ENCODE results near the gene OR10C1.

Gene OR10C1

DNA sequence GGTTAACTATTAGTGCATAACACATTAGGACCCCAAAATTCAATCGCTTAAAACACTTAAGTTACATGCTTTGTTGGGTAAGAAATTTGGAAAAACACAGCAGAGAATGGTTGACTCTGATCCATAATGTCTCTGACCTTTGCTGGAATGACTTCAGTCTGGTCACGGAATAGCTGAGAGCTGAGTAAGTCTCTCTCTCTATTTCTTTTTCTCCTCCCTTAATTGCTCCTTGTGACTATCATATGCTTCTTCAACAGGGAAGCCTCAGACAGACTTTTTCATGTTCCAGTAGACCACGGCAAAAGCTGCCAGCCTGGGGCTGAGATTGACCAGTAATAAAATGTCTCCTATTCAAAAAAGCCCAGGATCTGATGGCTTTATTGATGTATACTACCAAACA lies 19.6 kb upstream of the OR10C1 start:
- no peaks in the 10 kb centered on the region for H3K9me3 ChIP-seq (ENCODE audit: control insufficient read depth, insufficient read depth, low read depth, low read length)
- H3K4me1 ChIP-seq (ENCODE audit: control insufficient read depth, insufficient read depth, low read length): no peaks in the 10 kb centered on the region
- no peak overlapping the region for H3K4me3 ChIP-seq (ENCODE audit: low read depth, low read length)
- TF ChIP-seq ZNF701 (tag by site-specific recombination; IDR thresholded peaks at IDR 0.05): no peak
- no peak for TF ChIP-seq ZNF596 (tag by site-specific recombination; IDR thresholded peaks at IDR 0.05)
- no peak for TF ChIP-seq ZNF830 (tag by site-specific recombination; IDR thresholded peaks at IDR 0.05; ENCODE audit: low read depth)
- POLR2A ChIA-PET: no interaction called here
- no peaks in the 10 kb centered on the region for H3K36me3 ChIP-seq (ENCODE audit: control insufficient read depth in 2 of 2, insufficient read depth in 1 of 2, low read length in 2 of 2)
- CTCF ChIA-PET: interaction anchor here (0.7 to 1.9 kb wide), 3 partner anchors 51 to 173 kb away, joined by 3 to 9 read pairs (median 4); no protein-coding TSS in a partner anchor
- H3K27ac ChIP-seq (ENCODE audit: extremely low read depth, low read depth, low read length): no peak overlapping the region

DNA sequence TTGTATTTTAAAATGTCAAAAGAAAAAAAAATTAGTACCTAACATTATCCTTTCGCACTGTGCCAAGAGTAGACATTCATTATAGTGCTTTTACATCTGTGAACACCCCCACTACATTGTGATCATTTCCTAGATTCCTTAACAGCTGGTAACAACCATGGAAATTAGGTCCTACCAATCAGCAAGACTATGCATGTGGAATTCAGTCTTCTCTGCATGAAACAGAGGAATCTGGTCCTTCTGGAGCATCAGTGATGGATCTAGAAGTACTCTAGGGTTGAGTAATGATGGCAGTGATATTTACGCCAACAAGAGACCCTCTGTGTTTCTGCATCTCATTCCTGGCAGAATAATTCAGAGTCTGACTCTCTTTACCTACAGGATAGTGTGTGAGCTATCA lies 14.9 kb upstream of the OR10C1 start:
- TF ChIP-seq ZNF366 (tag by site-specific recombination; conservative IDR thresholded peaks at IDR 0.05) (no peak), ZBTB21 (tag by site-specific recombination; IDR thresholded peaks at IDR 0.05) (no peak), ZSCAN18 (tag by site-specific recombination; IDR thresholded peaks at IDR 0.05) (no peak), ZNF677 (tag by site-specific recombination; IDR thresholded peaks at IDR 0.05) (no peak), ZNF175 (tag by site-specific recombination; IDR thresholded peaks at IDR 0.05) (no peak), YY1 (tag by site-specific recombination; IDR thresholded peaks at IDR 0.05) (no peak), SCRT2 (tag by site-specific recombination; IDR thresholded peaks at IDR 0.05) (no peak), ZBTB7A (tag by site-specific recombination; IDR thresholded peaks at IDR 0.05; ENCODE audit: low read depth) (no peak), ZNF670 (tag by site-specific recombination; IDR thresholded peaks at IDR 0.05; ENCODE audit: low read depth) (no peak), ZNF558 (tag by site-specific recombination; IDR thresholded peaks at IDR 0.05) (no peak), ZNF112 (tag by site-specific recombination; IDR thresholded peaks at IDR 0.05) (no peak), GLIS2 (tag by site-specific recombination; IDR thresholded peaks at IDR 0.05) (no peak), RBAK (tag by site-specific recombination; IDR thresholded peaks at IDR 0.05) (no peak)
- TF ChIP-seq, protein P1, sequence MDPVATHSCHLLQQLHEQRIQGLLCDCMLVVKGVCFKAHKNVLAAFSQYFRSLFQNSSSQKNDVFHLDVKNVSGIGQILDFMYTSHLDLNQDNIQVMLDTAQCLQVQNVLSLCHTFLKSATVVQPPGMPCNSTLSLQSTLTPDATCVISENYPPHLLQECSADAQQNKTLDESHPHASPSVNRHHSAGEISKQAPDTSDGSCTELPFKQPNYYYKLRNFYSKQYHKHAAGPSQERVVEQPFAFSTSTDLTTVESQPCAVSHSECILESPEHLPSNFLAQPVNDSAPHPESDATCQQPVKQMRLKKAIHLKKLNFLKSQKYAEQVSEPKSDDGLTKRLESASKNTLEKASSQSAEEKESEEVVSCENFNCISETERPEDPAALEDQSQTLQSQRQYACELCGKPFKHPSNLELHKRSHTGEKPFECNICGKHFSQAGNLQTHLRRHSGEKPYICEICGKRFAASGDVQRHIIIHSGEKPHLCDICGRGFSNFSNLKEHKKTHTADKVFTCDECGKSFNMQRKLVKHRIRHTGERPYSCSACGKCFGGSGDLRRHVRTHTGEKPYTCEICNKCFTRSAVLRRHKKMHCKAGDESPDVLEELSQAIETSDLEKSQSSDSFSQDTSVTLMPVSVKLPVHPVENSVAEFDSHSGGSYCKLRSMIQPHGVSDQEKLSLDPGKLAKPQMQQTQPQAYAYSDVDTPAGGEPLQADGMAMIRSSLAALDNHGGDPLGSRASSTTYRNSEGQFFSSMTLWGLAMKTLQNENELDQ (tag by site-specific recombination; IDR thresholded peaks at IDR 0.05; ENCODE audit: low read depth): no peak
- TF ChIP-seq, protein P2, sequence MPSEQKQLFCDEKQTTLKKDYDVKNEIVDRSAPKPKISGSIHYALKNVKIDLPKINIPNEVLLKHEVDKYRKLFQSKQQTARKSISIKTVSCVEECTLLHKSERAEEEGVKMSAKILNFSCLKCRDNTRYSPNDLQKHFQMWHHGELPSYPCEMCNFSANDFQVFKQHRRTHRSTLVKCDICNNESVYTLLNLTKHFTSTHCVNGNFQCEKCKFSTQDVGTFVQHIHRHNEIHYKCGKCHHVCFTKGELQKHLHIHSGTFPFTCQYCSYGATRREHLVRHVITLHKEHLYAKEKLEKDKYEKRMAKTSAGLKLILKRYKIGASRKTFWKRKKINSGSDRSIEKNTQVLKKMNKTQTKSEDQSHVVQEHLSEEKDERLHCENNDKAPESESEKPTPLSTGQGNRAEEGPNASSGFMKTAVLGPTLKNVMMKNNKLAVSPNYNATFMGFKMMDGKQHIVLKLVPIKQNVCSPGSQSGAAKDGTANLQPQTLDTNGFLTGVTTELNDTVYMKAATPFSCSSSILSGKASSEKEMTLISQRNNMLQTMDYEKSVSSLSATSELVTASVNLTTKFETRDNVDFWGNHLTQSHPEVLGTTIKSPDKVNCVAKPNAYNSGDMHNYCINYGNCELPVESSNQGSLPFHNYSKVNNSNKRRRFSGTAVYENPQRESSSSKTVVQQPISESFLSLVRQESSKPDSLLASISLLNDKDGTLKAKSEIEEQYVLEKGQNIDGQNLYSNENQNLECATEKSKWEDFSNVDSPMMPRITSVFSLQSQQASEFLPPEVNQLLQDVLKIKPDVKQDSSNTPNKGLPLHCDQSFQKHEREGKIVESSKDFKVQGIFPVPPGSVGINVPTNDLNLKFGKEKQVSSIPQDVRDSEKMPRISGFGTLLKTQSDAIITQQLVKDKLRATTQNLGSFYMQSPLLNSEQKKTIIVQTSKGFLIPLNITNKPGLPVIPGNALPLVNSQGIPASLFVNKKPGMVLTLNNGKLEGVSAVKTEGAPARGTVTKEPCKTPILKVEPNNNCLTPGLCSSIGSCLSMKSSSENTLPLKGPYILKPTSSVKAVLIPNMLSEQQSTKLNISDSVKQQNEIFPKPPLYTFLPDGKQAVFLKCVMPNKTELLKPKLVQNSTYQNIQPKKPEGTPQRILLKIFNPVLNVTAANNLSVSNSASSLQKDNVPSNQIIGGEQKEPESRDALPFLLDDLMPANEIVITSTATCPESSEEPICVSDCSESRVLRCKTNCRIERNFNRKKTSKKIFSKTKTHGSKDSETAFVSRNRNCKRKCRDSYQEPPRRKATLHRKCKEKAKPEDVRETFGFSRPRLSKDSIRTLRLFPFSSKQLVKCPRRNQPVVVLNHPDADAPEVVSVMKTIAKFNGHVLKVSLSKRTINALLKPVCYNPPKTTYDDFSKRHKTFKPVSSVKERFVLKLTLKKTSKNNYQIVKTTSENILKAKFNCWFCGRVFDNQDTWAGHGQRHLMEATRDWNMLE (tag by site-specific recombination; conservative IDR thresholded peaks at IDR 0.05; ENCODE audit: low read depth): no peak
- Histone ChIP-seq H3K4me3 (ENCODE audit: low read depth, low read length) (no peak overlapping the region), H3K36me3 (ENCODE audit: control insufficient read depth in 2 of 2, insufficient read depth in 1 of 2, low read length in 2 of 2) (no peaks in the 10 kb centered on the region), H3K4me1 (ENCODE audit: control insufficient read depth, insufficient read depth, low read length) (no peaks in the 10 kb centered on the region), H3K9me3 (ENCODE audit: control insufficient read depth, insufficient read depth, low read depth, low read length) (no peaks in the 10 kb centered on the region), H3K27ac (ENCODE audit: extremely low read depth, low read depth, low read length) (no peak overlapping the region)
- CTCF ChIA-PET: interaction anchor here (0.5 to 0.7 kb wide), 4 partner anchors 11 to 163 kb away, joined by 3 to 5 read pairs (median 3); no protein-coding TSS in a partner anchor
- POLR2A ChIA-PET: no interaction called here

Data from HEK293 (cell line).